ENCODE results near the gene OST4. TPM values are rescaled to one million over a fixed set of nuclear protein-coding genes. Genes with fewer than 3 reads are reported as not detected.
"Not testable (repeated sequence)": the region's sequence is repeated elsewhere in the genome, so short reads cannot be mapped to it uniquely, and the experiment has no call there.

Gene OST4
- total RNA-seq, 1 donor from 2014 or later, result 245 TPM

DNA sequence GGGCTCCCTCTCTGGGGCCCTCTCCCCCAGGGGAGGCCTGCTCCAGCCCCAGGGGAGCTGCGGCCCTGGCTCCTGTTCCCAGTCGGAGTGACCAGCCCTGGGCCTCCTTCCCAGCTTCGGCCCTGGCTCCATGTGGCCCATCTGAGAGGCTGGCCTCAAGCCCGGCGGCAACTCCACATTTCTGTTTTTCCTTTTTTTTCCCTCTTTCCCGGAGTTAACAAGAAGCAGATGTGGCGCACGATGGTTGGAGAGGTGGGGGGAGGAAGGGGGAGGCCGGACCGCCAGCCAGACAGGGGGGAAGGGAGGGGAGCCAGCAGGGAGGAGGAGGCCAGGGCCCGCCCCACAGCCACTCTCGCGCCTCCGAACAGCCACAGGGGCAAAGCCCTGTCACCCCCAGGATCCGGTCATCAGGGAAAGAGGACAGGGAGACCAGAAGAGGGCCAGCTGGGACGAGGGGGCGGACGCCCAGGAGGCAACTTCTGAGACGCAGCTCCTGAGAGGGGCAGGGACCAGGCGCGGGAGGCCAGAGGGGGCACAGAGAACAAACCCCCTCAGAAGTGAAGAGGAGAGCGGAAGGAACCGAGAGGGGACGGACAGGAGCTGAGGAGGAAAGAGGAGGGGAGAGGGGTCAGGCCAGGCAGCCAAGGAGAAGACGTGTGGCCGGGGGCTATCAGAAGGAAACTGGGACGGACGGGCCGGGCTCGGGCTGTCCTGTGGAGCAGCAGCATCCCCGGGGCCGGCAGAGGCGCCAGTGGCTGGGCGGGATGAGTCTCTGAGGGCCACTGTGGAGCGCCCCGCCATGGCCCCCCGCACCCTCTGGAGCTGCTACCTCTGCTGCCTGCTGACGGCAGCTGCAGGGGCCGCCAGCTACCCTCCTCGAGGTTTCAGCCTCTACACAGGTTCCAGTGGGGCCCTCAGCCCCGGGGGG lies 7.1 kb upstream of the OST4 start, which contains the start of gene EMILIN1:
Gene EMILIN1 (plus strand): TSS at position 349 of the 928 bp plus-strand sequence. CDS start 451 bp downstream, at position 800.
- no peak for DNase-seq (ENCODE audit: low spot score, unreplicated experiment)
- Mint-ChIP-seq H3K36me3 (ENCODE audit: insufficient read depth) (no peaks in the 10 kb centered on the region), H3K4me3 (ENCODE audit: low read depth) (no peak within 1 kb of the TSS), H3K9me3 (ENCODE audit: low read depth) (no peaks in the 10 kb centered on the region), H3K4me1 (ENCODE audit: low read depth) (peaks cover 6% of the 10 kb centered on the region), H3K27ac (no peak within 1 kb of the TSS), H3K27me3 (peaks cover 33% of the 10 kb centered on the region)
- no peak for TF ChIP-seq CTCF (IDR thresholded peaks at IDR 0.05; ENCODE audit: unreplicated experiment)

DNA sequence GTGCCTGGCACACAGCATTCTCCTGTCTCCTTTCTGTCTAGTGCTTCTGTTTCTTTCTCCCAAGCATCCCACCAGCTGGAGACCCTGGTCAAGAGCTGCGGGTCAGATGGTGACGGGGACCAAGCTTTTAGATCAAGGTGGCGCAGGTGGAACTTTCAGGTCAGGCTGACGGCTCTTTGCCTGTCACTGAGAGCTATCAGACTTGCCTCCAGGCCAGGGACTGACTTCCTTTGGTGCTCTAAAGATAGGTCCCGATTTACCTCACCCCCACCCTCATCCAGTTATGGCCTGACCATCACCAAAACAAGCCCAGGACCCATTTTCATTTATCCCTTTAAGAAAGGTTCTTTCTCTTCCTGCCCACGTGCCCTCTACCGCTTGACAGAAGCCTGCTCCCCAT lies 5.8 kb upstream of the OST4 start:
- Mint-ChIP-seq H3K9me3 (ENCODE audit: low read depth) (no peaks in the 10 kb centered on the region), H3K4me1 (ENCODE audit: low read depth) (peaks cover 6% of the 10 kb centered on the region), H3K36me3 (ENCODE audit: insufficient read depth) (no peaks in the 10 kb centered on the region), H3K27me3 (peaks cover 30% of the 10 kb centered on the region), H3K4me3 (ENCODE audit: low read depth) (no peak overlapping the region), H3K27ac (no peak overlapping the region)
- TF ChIP-seq CTCF (IDR thresholded peaks at IDR 0.05; ENCODE audit: unreplicated experiment), result no peak
- no peak for DNase-seq (ENCODE audit: low spot score, unreplicated experiment)

GRCh38 chr2:27076323-27076722 lies 4.9 kb upstream of the OST4 start:
- H3K27ac Mint-ChIP-seq, result no peak overlapping the region
- no peaks in the 10 kb centered on the region for H3K36me3 Mint-ChIP-seq (ENCODE audit: insufficient read depth)
- H3K4me1 Mint-ChIP-seq (ENCODE audit: low read depth), result peaks cover 4% of the 10 kb centered on the region
- H3K4me3 Mint-ChIP-seq (ENCODE audit: low read depth), result no peak overlapping the region
- no peaks in the 10 kb centered on the region for H3K9me3 Mint-ChIP-seq (ENCODE audit: low read depth)
- DNase-seq (ENCODE audit: low spot score, unreplicated experiment), result no peak
- peaks cover 30% of the 10 kb centered on the region for H3K27me3 Mint-ChIP-seq
- no peak for TF ChIP-seq CTCF (IDR thresholded peaks at IDR 0.05; ENCODE audit: unreplicated experiment)

GRCh38 chr2:27075566-27075871 lies 4.1 kb upstream of the OST4 start:
- not testable (repeated sequence) for H3K4me3 Mint-ChIP-seq (ENCODE audit: low read depth); H3K27ac Mint-ChIP-seq

DNA sequence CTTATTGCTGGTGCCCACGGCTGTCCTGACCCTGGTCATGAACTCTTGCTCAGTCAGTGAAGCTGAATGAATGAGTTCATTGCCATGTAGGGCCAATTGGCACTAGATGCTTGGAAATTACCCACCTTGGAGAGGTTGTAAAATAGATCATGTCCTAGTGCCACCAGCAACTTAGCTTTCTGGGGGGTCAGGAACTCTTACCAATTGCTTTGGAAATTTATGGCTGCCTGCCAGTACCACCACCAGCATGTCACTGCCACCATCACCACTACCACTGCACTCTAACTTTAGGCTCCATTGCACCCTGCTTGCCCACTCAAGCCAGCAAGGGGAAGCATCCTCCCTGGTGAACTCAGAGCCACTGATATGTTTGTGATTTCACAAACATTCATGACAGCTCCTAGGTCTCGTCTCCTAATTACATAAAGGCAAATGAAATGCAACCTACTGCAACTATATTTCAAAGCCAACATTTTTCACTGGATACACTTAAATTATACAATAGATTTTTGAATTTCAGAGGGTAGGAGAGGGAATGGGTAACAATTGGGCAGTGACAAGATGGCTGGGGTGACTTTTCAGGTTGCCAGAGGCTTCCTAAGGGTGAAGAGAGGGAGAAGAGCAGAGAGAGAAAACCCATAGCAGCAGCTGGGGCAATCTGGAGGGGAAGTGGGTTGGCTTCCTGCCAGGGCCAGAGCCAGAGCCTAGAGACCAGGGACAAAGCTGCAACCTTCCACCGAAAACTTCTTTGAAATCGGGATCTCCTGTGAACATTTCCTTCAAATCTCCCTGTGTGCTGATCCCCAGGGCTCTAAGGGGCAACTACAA lies 3.5 kb upstream of the OST4 start:
- no peaks in the 10 kb centered on the region for H3K36me3 Mint-ChIP-seq (ENCODE audit: insufficient read depth)
- no peaks in the 10 kb centered on the region for H3K9me3 Mint-ChIP-seq (ENCODE audit: low read depth)
- H3K4me1 Mint-ChIP-seq (ENCODE audit: low read depth), result peaks cover 10% of the 10 kb centered on the region
- H3K27ac Mint-ChIP-seq, result no peak overlapping the region
- TF ChIP-seq CTCF (IDR thresholded peaks at IDR 0.05; ENCODE audit: unreplicated experiment), result no peak
- peaks cover 30% of the 10 kb centered on the region for H3K27me3 Mint-ChIP-seq
- no peak overlapping the region for H3K4me3 Mint-ChIP-seq (ENCODE audit: low read depth)
- no peak for DNase-seq (ENCODE audit: low spot score, unreplicated experiment)

More at GRCh38 chr2:27075566-27075871, 4.1 kb upstream of the OST4 start:
- not testable (repeated sequence) for DNase-seq (ENCODE audit: low spot score, unreplicated experiment); H3K9me3 Mint-ChIP-seq (ENCODE audit: low read depth); H3K36me3 Mint-ChIP-seq (ENCODE audit: insufficient read depth); H3K4me1 Mint-ChIP-seq (ENCODE audit: low read depth)
- peaks cover 30% of the 10 kb centered on the region for H3K27me3 Mint-ChIP-seq

All from progenitor cell of endocrine pancreas (in vitro differentiated cells).